Hypothalamus (tissue), 51 donors: ENCODE results near the gene MNDA.
A peak's percentile ranks its signal among the peaks of the same experiment; 100 is the strongest.

Source experiments
- DNase-seq, 51 donors: peaks; one replicate each; lab custom pipeline; 2025; lab: John Stamatoyannopoulos, UW

MNDA gene

GRCh38 chr1:158830904-158831507 is at the start of gene MNDA:
TSS of gene MNDA (plus strand) at chr1:158831351. CDS start at chr1:158842154, 10,803 bp downstream.
- peak in 1 of 51 donors; percentile 10 for DNase-seq

- DNase-seq: no peak
Observed at GRCh38 chr1:158793604-158794003, 37.5 kb upstream of the MNDA start.

GRCh38 chr1:158794247-158794646 is 36.9 kb upstream of the MNDA start:
- DNase-seq: no peak

- no peak for DNase-seq
Observed at GRCh38 chr1:158798531-158798930, 32.6 kb upstream of the MNDA start.

- no peak for DNase-seq
Observed at GRCh38 chr1:158799689-158800088, 31.5 kb upstream of the MNDA start.

GRCh38 chr1:158800526-158800925 is 30.6 kb upstream of the MNDA start:
- DNase-seq: no peak

GRCh38 chr1:158801396-158801795 is 29.8 kb upstream of the MNDA start:
- no peak for DNase-seq

GRCh38 chr1:158803678-158804077 is 27.5 kb upstream of the MNDA start:
- DNase-seq: no peak

- DNase-seq: no peak
Observed at GRCh38 chr1:158806916-158807536, 24.1 kb upstream of the MNDA start.

GRCh38 chr1:158809256-158809655 is 21.9 kb upstream of the MNDA start:
- DNase-seq: no peak

- DNase-seq: no peak
Observed at GRCh38 chr1:158809862-158810261, 21.3 kb upstream of the MNDA start.

- DNase-seq: no peak
Observed at GRCh38 chr1:158810311-158810710, 20.8 kb upstream of the MNDA start.

GRCh38 chr1:158812336-158812735 is 18.8 kb upstream of the MNDA start:
- DNase-seq: no peak

GRCh38 chr1:158813164-158813563 is 18.0 kb upstream of the MNDA start:
- DNase-seq: no peak

GRCh38 chr1:158814970-158815369 is 16.2 kb upstream of the MNDA start:
- DNase-seq: no peak

- DNase-seq: no peak
Observed at GRCh38 chr1:158818560-158818959, 12.6 kb upstream of the MNDA start.

GRCh38 chr1:158818975-158819431 is 12.1 kb upstream of the MNDA start:
- peak in 2 of 51 donors; percentile 25 to 41 for DNase-seq

GRCh38 chr1:158819461-158820443 is 11.4 kb upstream of the MNDA start:
- DNase-seq: no peak

- DNase-seq: no peak
Observed at GRCh38 chr1:158821723-158822122, 9.4 kb upstream of the MNDA start.

- no peak for DNase-seq
Observed at GRCh38 chr1:158830074-158830677, 975 bp upstream of the MNDA start.

- DNase-seq: no peak
Observed at GRCh38 chr1:158833264-158833663, 2.1 kb downstream of the MNDA start.
